Measurements from ENCODE around the gene MRGPRX4.
"Not testable (repeated sequence)": the region's sequence is repeated elsewhere in the genome, so short reads cannot be mapped to it uniquely, and the experiment has no call there.

The MRGPRX4 gene

DNA sequence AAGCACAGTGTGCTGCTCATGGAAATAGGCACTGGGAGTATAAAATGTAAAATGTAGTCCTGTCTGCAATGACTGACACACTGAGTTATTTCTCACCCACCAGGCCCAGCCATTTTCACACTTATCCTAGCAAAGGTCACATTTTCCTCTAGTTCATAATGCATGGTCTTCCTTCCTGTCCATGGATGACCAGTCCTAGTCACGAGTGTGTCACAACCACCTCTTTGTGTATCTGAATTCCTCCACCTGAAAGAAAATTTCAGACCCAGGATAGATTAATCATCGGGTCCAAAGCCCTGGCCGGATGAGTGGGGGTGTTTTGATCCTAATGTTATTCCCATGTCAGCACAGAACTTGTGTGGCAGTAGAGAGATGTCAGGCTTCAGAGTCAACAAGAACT is at the start of gene MRGPRX4:
Gene MRGPRX4, plus strand, starts transcription at position 172 of the 400 bp plus-strand sequence. CDS start 420 bp downstream, outside the sequence.
- TF ChIP-seq, protein P1, sequence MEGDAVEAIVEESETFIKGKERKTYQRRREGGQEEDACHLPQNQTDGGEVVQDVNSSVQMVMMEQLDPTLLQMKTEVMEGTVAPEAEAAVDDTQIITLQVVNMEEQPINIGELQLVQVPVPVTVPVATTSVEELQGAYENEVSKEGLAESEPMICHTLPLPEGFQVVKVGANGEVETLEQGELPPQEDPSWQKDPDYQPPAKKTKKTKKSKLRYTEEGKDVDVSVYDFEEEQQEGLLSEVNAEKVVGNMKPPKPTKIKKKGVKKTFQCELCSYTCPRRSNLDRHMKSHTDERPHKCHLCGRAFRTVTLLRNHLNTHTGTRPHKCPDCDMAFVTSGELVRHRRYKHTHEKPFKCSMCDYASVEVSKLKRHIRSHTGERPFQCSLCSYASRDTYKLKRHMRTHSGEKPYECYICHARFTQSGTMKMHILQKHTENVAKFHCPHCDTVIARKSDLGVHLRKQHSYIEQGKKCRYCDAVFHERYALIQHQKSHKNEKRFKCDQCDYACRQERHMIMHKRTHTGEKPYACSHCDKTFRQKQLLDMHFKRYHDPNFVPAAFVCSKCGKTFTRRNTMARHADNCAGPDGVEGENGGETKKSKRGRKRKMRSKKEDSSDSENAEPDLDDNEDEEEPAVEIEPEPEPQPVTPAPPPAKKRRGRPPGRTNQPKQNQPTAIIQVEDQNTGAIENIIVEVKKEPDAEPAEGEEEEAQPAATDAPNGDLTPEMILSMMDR (IDR thresholded peaks at IDR 0.05; ENCODE audit: borderline replicate concordance, insufficient read depth, low read depth, low read length): no peak
- H3K4me3 ChIP-seq (ENCODE audit: low read depth, low read length): no peak within 1 kb of the TSS

DNA sequence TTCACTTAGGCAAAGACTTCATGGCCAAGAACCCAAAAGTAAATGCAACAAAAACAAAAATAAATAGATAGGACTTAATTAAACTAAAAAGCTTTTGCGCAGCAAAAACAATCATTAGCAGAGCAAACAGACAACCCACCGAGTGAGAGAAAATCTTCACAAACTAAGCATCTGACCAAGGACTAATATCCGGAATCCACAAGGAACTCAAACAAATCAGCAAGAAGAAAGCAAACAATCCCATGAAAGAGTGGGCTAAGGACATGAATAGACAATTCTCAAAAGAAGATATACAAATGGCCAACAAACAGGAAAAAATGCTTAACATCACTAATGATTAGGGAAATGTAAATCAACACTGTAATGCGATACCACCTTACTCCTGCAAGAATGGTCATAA is 41.5 kb upstream of the MRGPRX4 start:
- not testable (repeated sequence) for H3K4me3 ChIP-seq (ENCODE audit: low read depth, low read length)

DNA sequence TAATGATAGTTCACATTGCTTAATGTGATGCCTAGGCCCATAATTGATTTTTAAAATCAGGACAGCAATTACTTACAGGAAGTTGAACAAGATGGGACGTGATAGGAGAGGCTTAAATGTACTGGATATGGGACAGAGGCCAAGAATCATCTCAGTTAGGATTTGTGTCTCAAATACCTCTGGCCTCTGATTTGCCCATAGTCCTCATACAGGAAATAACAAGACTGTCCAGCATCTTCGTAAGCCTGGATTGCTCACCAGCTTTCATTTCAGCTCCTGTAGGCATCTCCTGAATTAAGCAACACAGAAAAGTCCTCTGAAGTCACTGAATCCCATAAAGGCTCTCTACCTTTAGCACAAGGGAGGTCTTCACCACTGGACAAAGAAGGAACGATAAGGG is 40.3 kb upstream of the MRGPRX4 start, which contains the start of gene MRGPRX3:
Gene MRGPRX3, plus strand, starts transcription at position 231 of the 400 bp plus-strand sequence. CDS start 4,632 bp downstream, outside the sequence.
- no peak within 1 kb of the TSS for H3K4me3 ChIP-seq (ENCODE audit: low read depth, low read length)
- TF ChIP-seq, protein P1 (IDR thresholded peaks at IDR 0.05; ENCODE audit: borderline replicate concordance, insufficient read depth, low read depth, low read length): no peak

DNA sequence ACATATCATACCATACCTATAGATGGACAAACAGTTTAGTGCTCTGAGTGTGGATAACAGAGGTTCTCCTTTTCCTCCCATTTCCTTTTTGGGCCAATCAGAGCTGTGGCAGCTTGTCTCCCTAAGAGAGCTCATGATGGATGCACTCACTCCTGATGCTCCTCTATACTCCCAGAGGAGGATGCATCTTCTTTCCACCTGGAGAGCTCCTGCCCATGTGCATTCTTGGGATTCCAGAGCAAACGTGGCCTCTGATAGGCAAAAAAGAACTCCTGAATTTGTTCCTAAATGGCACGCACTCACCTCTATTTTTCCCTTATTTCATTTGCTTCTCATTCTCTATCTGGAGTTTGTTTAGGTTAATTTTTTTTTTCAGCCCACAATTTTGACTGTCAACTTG is 37.3 kb upstream of the MRGPRX4 start:
- no peak overlapping the region for H3K4me3 ChIP-seq (ENCODE audit: low read depth, low read length)
- TF ChIP-seq, protein P1 (IDR thresholded peaks at IDR 0.05; ENCODE audit: borderline replicate concordance, insufficient read depth, low read depth, low read length): no peak

DNA sequence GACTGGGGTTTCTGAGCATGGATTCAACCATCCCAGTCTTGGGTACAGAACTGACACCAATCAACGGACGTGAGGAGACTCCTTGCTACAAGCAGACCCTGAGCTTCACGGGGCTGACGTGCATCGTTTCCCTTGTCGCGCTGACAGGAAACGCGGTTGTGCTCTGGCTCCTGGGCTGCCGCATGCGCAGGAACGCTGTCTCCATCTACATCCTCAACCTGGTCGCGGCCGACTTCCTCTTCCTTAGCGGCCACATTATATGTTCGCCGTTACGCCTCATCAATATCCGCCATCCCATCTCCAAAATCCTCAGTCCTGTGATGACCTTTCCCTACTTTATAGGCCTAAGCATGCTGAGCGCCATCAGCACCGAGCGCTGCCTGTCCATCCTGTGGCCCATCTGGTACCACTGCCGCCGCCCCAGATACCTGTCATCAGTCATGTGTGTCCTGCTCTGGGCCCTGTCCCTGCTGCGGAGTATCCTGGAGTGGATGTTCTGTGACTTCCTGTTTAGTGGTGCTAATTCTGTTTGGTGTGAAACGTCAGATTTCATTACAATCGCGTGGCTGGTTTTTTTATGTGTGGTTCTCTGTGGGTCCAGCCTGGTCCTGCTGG is 35.3 kb upstream of the MRGPRX4 start:
- H3K4me3 ChIP-seq (ENCODE audit: low read depth, low read length): no peak overlapping the region
- TF ChIP-seq, protein P1 (IDR thresholded peaks at IDR 0.05; ENCODE audit: borderline replicate concordance, insufficient read depth, low read depth, low read length): no peak

DNA sequence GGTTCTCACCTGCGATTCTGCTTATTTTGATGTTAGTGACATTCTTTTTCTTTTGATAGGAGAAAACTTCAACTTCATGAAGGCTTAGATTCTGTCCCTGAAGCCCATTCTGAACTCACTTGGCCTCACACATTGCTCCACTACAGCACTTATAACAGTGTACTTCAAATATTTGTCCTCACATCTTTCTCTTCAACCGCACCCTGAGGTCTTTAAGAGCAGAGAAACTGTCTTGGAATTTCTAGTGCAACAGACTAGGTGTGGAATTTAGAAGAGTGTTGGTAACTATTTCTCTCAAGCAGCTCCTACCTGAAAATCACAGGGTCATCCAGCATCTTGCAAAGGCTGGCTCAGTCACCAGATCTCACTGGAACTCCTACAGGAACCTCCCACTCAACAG is 32.5 kb upstream of the MRGPRX4 start:
- TF ChIP-seq, protein P1 (IDR thresholded peaks at IDR 0.05; ENCODE audit: borderline replicate concordance, insufficient read depth, low read depth, low read length): no peak
- no peak overlapping the region for H3K4me3 ChIP-seq (ENCODE audit: low read depth, low read length)

DNA sequence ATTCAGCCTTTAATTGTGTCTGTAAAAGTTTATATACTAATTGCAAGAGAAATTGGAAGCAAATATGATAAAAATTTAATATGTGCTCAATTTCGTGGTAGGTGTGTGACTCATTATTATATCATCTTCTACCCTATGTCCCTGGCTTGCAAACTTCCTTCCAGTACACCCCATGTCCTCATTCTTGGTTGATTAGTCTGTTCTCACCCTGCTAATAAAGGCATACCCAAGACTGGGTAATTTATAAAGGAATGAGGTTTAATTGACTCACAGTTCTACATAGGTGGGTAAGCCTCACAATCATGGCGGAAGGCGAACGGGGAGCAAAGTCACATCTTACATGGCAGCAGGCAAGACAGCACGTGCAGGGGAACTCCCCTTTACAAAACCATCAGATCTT is 28.4 kb upstream of the MRGPRX4 start:
- TF ChIP-seq, protein P1 (IDR thresholded peaks at IDR 0.05; ENCODE audit: borderline replicate concordance, insufficient read depth, low read depth, low read length): no peak
- no peak overlapping the region for H3K4me3 ChIP-seq (ENCODE audit: low read depth, low read length)
